Neural cell (in vitro differentiated cells): ENCODE results near the gene VENTX. TPM values are rescaled to one million over a fixed set of nuclear protein-coding genes. Genes with fewer than 3 reads are reported as not detected.

ENCODE experiments used
- H2AFZ ChIP-seq: fragments of 200-600, 300-800 bp; sonication (generic), shearing (Covaris generic); 2 replicates; pipeline ENCODE4 v1.6.0; 2014; ENCODE audit warnings: low read depth, mild to moderate bottlenecking, antibody characterized with exemption, low read length, moderate library complexity
- H3F3A ChIP-seq: fragments of 200-600 bp; shearing (Covaris generic); 2 replicates; pipeline ENCODE4 v1.6.1; 2016; ENCODE audit warnings: mild to moderate bottlenecking, moderate library complexity, mixed read lengths, antibody characterized with exemption, low read length; ENCODE audit not compliant: insufficient read depth, poor library complexity, severe bottlenecking
- H3K27ac ChIP-seq: fragments of 200-600, 300-800 bp; sonication (generic), shearing (Covaris generic); 2 replicates; pipeline ENCODE4 v1.5.1; 2014; ENCODE audit warnings: mild to moderate bottlenecking, low read length, moderate library complexity
- H3K27me3 ChIP-seq: fragments of 300-800, 200-600 bp; sonication (generic), shearing (Covaris generic); 2 replicates; pipeline ENCODE4 v1.6.0; 2014; ENCODE audit warnings: mild to moderate bottlenecking, low read depth, low read length, moderate library complexity; ENCODE audit not compliant: insufficient read depth
- H3K36me3 ChIP-seq: fragments of 300-800, 200-600 bp; sonication (generic), shearing (Covaris generic); 2 replicates; pipeline ENCODE4 v1.5.1; 2014; ENCODE audit warnings: mild to moderate bottlenecking, antibody characterized with exemption, low read length, moderate library complexity; ENCODE audit not compliant: insufficient read depth
- H3K4me2 ChIP-seq: fragments of 300-800, 200-600 bp; sonication (generic), shearing (Covaris generic); 2 replicates; pipeline ENCODE4 v1.6.0; 2014; ENCODE audit warnings: mild to moderate bottlenecking, low read length
- H3K4me3 ChIP-seq: fragments of 300-800, 200-600 bp; sonication (generic), shearing (Covaris generic); 2 replicates; pipeline ENCODE4 v1.5.1; 2014; ENCODE audit warnings: mild to moderate bottlenecking, low read length, moderate library complexity
- H3K79me2 ChIP-seq: fragments of 200-600 bp; shearing (Covaris generic); replicated peaks from 2 replicates; pipeline ENCODE4 v1.6.0; 2014; ENCODE audit warnings: mild to moderate bottlenecking, low read length, moderate library complexity; ENCODE audit not compliant: insufficient read depth
- H3K9ac ChIP-seq: fragments of 300-800, 200-600 bp; sonication (generic), shearing (Covaris generic); 2 replicates; pipeline ENCODE4 v1.6.1; 2016; ENCODE audit warnings: mild to moderate bottlenecking, low read length, mixed read lengths
- H3K9me2 ChIP-seq: fragments of 200-600 bp; shearing (Covaris generic); 2 replicates; pipeline ENCODE4 v1.6.1; 2016; ENCODE audit warnings: mild to moderate bottlenecking, low read length, mixed read lengths; ENCODE audit not compliant: insufficient read depth
- H3K9me3 ChIP-seq: fragments of 200-600, 300-800 bp; sonication (generic), shearing (Covaris generic); 2 replicates; pipeline ENCODE4 v1.6.1; 2016; ENCODE audit warnings: mild to moderate bottlenecking, mixed run types, low read length, moderate library complexity, mixed read lengths
- H4K20me1 ChIP-seq: fragments of 200-600 bp; shearing (Covaris generic); 2 replicates; pipeline ENCODE4 v1.6.1; 2016; ENCODE audit warnings: mild to moderate bottlenecking, mixed run types; ENCODE audit not compliant: insufficient read depth
- EP300 ChIP-seq: fragments of 450-650 bp; conservative IDR thresholded peaks from 2 replicates; pipeline ENCODE4 v1.6.1; 2014; ENCODE audit warnings: antibody characterized with exemption, mild to moderate bottlenecking, moderate library complexity; ENCODE audit not compliant: poor library complexity, severe bottlenecking
- EZH2 ChIP-seq: fragments of 200-600, 300-800 bp; shearing (Covaris generic), sonication (generic); IDR thresholded peaks from 2 replicates; pipeline ENCODE4 v1.6.1; 2014; ENCODE audit warnings: antibody characterized with exemption, low read length, borderline replicate concordance, mild to moderate bottlenecking; ENCODE audit not compliant: insufficient read depth, poor library complexity, severe bottlenecking
- MXI1 ChIP-seq: fragments of 450-650 bp; conservative IDR thresholded peaks from 2 replicates; pipeline ENCODE4 v1.6.1; 2014; ENCODE audit warnings: antibody characterized with exemption, mild to moderate bottlenecking; ENCODE audit not compliant: poor library complexity, severe bottlenecking
- POLR2AphosphoS5 ChIP-seq: IDR thresholded peaks from 2 replicates; pipeline ENCODE4 v1.6.1; 2012
- RAD21 ChIP-seq: fragments of 450-650 bp; conservative IDR thresholded peaks from 2 replicates; pipeline ENCODE4 v1.6.1; 2014; ENCODE audit warnings: antibody characterized with exemption, mild to moderate bottlenecking, moderate library complexity
- SMC3 ChIP-seq: fragments of 450-650 bp; conservative IDR thresholded peaks from 2 replicates; pipeline ENCODE4 v1.6.1; 2014; ENCODE audit warnings: antibody characterized with exemption, mild to moderate bottlenecking, moderate library complexity; ENCODE audit not compliant: poor library complexity
- TAF1 ChIP-seq: IDR thresholded peaks from 2 replicates; pipeline ENCODE4 v1.6.1; 2012; ENCODE audit warnings: low read depth
- polyA plus RNA-seq: library from polyadenylated mRNA; depleted of rRNA; stranded (reverse); fragments of >200 nt; gene quantifications from 2 replicates; pipeline ENCODE4 v1.2.3, GENCODE V29; 2014
- TF ChIP-seq, protein P1 (sequence below): IDR thresholded peaks from 2 replicates; pipeline ENCODE4 v1.6.1; 2012; ENCODE audit warnings: borderline replicate concordance
- TF ChIP-seq, protein P2 (sequence below): fragments of 450-650 bp; IDR thresholded peaks from 2 replicates; pipeline ENCODE4 v1.5.1; 2014; ENCODE audit warnings: antibody characterized with exemption, mild to moderate bottlenecking, moderate library complexity; ENCODE audit not compliant: poor library complexity, severe bottlenecking

VENTX gene
- polyA plus RNA-seq, 1 donor from 2014 or later: not detected

DNA sequence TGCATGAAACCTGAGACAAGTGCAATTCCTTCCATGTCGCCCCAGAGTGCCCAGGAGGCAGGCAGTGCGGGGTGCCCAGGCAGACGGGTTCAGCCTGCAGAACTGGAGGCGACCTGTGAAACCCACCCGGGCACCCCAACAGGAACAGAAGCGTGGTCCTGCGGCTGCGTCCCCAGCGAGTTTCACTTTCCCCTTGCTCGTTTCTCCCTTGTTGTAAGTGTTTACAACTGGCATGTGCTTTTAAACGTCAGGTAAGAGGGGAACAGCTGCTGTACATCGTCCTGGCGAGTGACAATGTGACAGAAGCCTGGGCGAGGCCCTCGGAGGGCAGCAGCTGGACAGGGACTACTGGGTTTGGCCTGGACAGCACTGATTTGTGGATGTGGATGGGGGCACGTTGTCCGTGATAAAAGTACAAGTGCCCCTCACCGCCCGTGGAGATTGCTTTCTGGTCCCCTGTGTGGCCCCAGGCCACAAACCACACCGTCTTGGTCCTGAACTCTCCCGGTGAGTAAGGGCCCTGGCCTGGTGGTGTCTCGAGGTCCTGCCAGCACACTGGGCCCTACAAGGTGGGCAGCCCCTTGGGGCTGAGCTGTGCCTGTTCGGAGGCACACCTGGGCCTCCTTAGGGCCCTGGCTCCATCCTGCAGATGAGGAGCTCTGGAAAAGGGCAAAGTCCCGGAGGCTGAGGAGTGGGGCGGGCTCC lies 4.0 kb downstream of the VENTX start:
- Histone ChIP-seq H3K79me2 (no peaks in the 10 kb centered on the region), H4K20me1 (no peaks in the 10 kb centered on the region), H3K27me3 (peaks cover 30% of the 10 kb centered on the region), H3K9ac (no peak overlapping the region), H3K9me2 (no peaks in the 10 kb centered on the region), H3K4me3 (no peak overlapping the region), H3K4me2 (no peak overlapping the region), H3K27ac (no peak overlapping the region), H2AFZ (no peak overlapping the region), H3K36me3 (no peaks in the 10 kb centered on the region), H3F3A (no peaks in the 10 kb centered on the region), H3K9me3 (no peaks in the 10 kb centered on the region)
- TF ChIP-seq SMC3 (no peak), EZH2 (no peak), MXI1 (no peak), EP300 (no peak)
- TF ChIP-seq, protein P1, sequence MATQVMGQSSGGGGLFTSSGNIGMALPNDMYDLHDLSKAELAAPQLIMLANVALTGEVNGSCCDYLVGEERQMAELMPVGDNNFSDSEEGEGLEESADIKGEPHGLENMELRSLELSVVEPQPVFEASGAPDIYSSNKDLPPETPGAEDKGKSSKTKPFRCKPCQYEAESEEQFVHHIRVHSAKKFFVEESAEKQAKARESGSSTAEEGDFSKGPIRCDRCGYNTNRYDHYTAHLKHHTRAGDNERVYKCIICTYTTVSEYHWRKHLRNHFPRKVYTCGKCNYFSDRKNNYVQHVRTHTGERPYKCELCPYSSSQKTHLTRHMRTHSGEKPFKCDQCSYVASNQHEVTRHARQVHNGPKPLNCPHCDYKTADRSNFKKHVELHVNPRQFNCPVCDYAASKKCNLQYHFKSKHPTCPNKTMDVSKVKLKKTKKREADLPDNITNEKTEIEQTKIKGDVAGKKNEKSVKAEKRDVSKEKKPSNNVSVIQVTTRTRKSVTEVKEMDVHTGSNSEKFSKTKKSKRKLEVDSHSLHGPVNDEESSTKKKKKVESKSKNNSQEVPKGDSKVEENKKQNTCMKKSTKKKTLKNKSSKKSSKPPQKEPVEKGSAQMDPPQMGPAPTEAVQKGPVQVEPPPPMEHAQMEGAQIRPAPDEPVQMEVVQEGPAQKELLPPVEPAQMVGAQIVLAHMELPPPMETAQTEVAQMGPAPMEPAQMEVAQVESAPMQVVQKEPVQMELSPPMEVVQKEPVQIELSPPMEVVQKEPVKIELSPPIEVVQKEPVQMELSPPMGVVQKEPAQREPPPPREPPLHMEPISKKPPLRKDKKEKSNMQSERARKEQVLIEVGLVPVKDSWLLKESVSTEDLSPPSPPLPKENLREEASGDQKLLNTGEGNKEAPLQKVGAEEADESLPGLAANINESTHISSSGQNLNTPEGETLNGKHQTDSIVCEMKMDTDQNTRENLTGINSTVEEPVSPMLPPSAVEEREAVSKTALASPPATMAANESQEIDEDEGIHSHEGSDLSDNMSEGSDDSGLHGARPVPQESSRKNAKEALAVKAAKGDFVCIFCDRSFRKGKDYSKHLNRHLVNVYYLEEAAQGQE: no peak

DNA sequence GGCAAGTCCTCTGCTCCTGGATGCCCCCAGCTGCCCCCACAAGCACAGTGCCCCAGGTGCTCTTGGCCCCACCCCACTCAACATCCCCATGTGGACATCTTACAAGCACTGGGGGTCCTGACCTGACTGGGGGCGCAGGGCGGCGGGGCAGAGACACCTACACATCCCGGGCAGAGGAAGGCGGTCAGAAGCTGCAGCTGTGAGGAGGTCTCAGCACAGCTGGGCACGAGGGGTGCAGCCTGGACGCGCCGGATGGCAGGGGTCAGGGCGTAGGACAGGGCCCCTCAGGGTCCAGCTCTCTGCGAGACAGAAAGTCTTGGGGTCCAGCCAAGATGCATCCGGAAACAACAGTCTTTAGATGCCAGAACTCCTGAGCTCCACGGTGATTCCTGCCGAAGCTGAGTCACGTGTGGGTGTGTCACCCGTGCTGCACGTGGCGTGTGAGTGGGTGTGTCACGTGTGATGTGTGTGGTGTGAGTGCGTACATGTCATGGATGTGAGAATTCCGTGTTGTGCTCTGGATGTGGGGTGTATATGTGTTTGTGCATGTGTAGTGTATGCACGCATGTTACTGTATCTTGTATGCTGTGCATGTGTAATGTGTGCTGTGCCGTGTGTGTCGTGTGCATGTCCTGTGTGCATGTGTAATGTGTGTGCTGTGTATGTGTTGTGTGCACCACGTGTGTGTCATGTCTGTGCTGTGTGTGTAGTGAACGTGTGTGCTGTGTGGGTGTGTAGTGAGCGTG lies 5.1 kb downstream of the VENTX start:
- no peak overlapping the region for H2AFZ ChIP-seq
- no peaks in the 10 kb centered on the region for H3K9me3 ChIP-seq
- H3K36me3 ChIP-seq: no peaks in the 10 kb centered on the region
- H3K9me2 ChIP-seq: no peaks in the 10 kb centered on the region
- peaks cover 19% of the 10 kb centered on the region for H3K27me3 ChIP-seq
- TF ChIP-seq, protein P2, sequence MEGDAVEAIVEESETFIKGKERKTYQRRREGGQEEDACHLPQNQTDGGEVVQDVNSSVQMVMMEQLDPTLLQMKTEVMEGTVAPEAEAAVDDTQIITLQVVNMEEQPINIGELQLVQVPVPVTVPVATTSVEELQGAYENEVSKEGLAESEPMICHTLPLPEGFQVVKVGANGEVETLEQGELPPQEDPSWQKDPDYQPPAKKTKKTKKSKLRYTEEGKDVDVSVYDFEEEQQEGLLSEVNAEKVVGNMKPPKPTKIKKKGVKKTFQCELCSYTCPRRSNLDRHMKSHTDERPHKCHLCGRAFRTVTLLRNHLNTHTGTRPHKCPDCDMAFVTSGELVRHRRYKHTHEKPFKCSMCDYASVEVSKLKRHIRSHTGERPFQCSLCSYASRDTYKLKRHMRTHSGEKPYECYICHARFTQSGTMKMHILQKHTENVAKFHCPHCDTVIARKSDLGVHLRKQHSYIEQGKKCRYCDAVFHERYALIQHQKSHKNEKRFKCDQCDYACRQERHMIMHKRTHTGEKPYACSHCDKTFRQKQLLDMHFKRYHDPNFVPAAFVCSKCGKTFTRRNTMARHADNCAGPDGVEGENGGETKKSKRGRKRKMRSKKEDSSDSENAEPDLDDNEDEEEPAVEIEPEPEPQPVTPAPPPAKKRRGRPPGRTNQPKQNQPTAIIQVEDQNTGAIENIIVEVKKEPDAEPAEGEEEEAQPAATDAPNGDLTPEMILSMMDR: no peak
- TF ChIP-seq EZH2 (no peak), SMC3 (no peak), TAF1 (no peak), EP300 (no peak), POLR2AphosphoS5 (no peak), MXI1 (no peak), RAD21 (no peak)
- TF ChIP-seq, protein P1: no peak
- H3K9ac ChIP-seq: no peak overlapping the region
- H3K79me2 ChIP-seq: no peaks in the 10 kb centered on the region
- no peaks in the 10 kb centered on the region for H4K20me1 ChIP-seq
- H3K27ac ChIP-seq: no peak overlapping the region
- no peak overlapping the region for H3K4me3 ChIP-seq
- H3K4me2 ChIP-seq: no peak overlapping the region
- H3F3A ChIP-seq: no peaks in the 10 kb centered on the region
